MM.1S (cell line): Measurements from ENCODE around the gene ASCC3.

ENCODE experiments used
- DNase-seq: peaks from one replicate; pipeline ENCODE4 v3.0.0-alpha.2; 2015
- H2AFZ ChIP-seq: fragments of 300-600 bp; sonication (generic); 2 replicates; pipeline ENCODE4 v1.6.0; 2016; ENCODE audit warnings: antibody characterized with exemption, low read length
- H3F3A ChIP-seq: fragments of 300-600 bp; sonication (generic); 2 replicates; pipeline ENCODE4 v1.6.1; 2016; ENCODE audit warnings: mild to moderate bottlenecking, antibody characterized with exemption, low read length, moderate library complexity, mixed read lengths; ENCODE audit not compliant: insufficient read depth
- H3K27ac ChIP-seq: fragments of 300-600 bp; sonication (generic); 2 replicates; pipeline ENCODE4 v1.5.1; 2016; ENCODE audit warnings: mild to moderate bottlenecking, low read length
- H3K27me3 ChIP-seq: fragments of 300-600 bp; sonication (generic); replicated peaks from 2 replicates; pipeline ENCODE4 v1.6.0; 2016; ENCODE audit warnings: low read length; ENCODE audit not compliant: insufficient read depth
- H3K36me3 ChIP-seq: fragments of 300-600 bp; sonication (generic); replicated peaks from 2 replicates; pipeline ENCODE4 v1.6.1; 2016; ENCODE audit warnings: mild to moderate bottlenecking, low read length, mixed read lengths; ENCODE audit not compliant: insufficient read depth
- H3K4me1 ChIP-seq: fragments of 300-600 bp; sonication (generic); 2 replicates; pipeline ENCODE4 v1.6.1; 2016; ENCODE audit warnings: low read length, mixed read lengths
- H3K4me2 ChIP-seq: fragments of 300-600 bp; sonication (generic); 2 replicates; pipeline ENCODE4 v1.6.0; 2016; ENCODE audit warnings: low read depth, low read length
- H3K4me3 ChIP-seq: fragments of 300-600 bp; sonication (generic); 2 replicates; pipeline ENCODE4 v1.5.1; 2016; ENCODE audit warnings: low read length, mixed read lengths
- H3K79me2 ChIP-seq: fragments of 300-600 bp; sonication (generic); 2 replicates; pipeline ENCODE4 v1.6.1; 2016; ENCODE audit warnings: mixed run types, low read length, mixed read lengths
- H3K9ac ChIP-seq: fragments of 300-600 bp; sonication (generic); 2 replicates; pipeline ENCODE4 v1.6.1; 2016; ENCODE audit warnings: low read length, mixed read lengths
- H3K9me2 ChIP-seq: fragments of 300-600 bp; sonication (generic); replicated peaks from 2 replicates; pipeline ENCODE4 v1.6.1; 2016; ENCODE audit warnings: mild to moderate bottlenecking, low read length, mixed read lengths; ENCODE audit not compliant: insufficient read depth
- H3K9me3 ChIP-seq: fragments of 300-600 bp; sonication (generic); replicated peaks from 2 replicates; pipeline ENCODE4 v1.6.1; 2016; ENCODE audit warnings: mild to moderate bottlenecking, low read length, mixed read lengths; ENCODE audit not compliant: insufficient read depth
- H4K20me1 ChIP-seq: fragments of 300-600 bp; sonication (generic); 2 replicates; pipeline ENCODE4 v1.6.1; 2016; ENCODE audit warnings: mild to moderate bottlenecking, low read length, moderate library complexity, mixed read lengths; ENCODE audit not compliant: insufficient read depth
- EZH2 ChIP-seq: fragments of 300-600 bp; sonication (generic); optimal IDR thresholded peaks from 2 replicates; pipeline ENCODE3; 2017; ENCODE audit warnings: low read depth, mild to moderate bottlenecking, antibody characterized with exemption, low read length, mixed read lengths
- EZH2phosphoT487 ChIP-seq: fragments of 300-600 bp; sonication (generic); IDR thresholded peaks from 2 replicates; pipeline ENCODE4 v1.6.1; 2018; ENCODE audit warnings: antibody characterized with exemption, low read length
- TF ChIP-seq, protein P1 (sequence below): fragments of 300-600 bp; sonication (generic); IDR thresholded peaks from 2 replicates; pipeline ENCODE4 v1.5.1; 2016; ENCODE audit warnings: antibody characterized with exemption, low read length, mixed read lengths

The ASCC3 gene

DNA sequence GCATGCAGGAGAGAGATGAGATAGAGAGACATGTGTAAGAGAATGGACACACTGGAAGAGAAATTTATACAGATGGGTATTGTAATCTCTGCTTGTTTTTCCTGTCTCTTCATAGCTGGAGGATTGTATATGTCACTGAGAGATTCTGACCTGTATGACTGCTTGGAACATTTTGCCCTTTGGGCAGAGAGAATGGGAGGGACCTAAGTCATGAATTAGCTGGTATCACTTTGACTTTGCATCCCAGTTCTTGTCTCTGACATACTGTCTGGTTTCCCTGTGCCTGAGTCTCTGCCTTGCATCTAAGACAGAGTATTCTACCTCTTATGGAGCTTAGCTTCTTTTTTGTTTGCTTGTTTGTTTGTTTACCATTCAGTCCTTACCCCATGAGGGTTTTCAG lies 37.0 kb upstream of the ASCC3 start:
- H3K79me2 ChIP-seq = no peaks in the 10 kb centered on the region
- H4K20me1 ChIP-seq = no peaks in the 10 kb centered on the region
- H3K9ac ChIP-seq = no peak overlapping the region
- no peaks in the 10 kb centered on the region for H3F3A ChIP-seq
- H3K27ac ChIP-seq = no peak overlapping the region
- no peaks in the 10 kb centered on the region for H3K4me1 ChIP-seq
- TF ChIP-seq, protein P1, sequence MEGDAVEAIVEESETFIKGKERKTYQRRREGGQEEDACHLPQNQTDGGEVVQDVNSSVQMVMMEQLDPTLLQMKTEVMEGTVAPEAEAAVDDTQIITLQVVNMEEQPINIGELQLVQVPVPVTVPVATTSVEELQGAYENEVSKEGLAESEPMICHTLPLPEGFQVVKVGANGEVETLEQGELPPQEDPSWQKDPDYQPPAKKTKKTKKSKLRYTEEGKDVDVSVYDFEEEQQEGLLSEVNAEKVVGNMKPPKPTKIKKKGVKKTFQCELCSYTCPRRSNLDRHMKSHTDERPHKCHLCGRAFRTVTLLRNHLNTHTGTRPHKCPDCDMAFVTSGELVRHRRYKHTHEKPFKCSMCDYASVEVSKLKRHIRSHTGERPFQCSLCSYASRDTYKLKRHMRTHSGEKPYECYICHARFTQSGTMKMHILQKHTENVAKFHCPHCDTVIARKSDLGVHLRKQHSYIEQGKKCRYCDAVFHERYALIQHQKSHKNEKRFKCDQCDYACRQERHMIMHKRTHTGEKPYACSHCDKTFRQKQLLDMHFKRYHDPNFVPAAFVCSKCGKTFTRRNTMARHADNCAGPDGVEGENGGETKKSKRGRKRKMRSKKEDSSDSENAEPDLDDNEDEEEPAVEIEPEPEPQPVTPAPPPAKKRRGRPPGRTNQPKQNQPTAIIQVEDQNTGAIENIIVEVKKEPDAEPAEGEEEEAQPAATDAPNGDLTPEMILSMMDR = no peak
- TF ChIP-seq EZH2phosphoT487 (no peak), EZH2 (no peak)
- no peaks in the 10 kb centered on the region for H3K27me3 ChIP-seq
- no peak overlapping the region for H3K4me2 ChIP-seq
- H3K9me2 ChIP-seq = no peaks in the 10 kb centered on the region
- no peak overlapping the region for H2AFZ ChIP-seq
- DNase-seq = no peak
- no peak overlapping the region for H3K4me3 ChIP-seq
- no peaks in the 10 kb centered on the region for H3K36me3 ChIP-seq
- no peaks in the 10 kb centered on the region for H3K9me3 ChIP-seq

DNA sequence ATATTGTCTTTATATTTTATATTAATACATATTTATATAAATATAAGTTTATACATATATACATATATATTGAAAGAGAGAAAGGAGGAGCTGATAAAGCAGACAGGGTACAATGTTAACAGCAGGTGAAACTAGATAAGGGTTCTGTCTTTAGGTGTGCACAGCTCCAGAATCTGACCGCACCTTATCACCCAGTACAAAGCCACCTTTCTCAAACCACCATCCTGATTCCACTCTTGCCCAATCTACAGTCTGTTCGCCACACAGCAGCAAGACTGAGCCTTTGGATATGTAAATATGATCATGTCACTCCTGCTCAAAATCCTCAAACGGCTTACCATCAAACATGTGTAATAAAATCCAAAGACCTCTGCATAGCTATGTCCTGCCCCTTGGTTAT lies 34.7 kb upstream of the ASCC3 start:
- H4K20me1 ChIP-seq = no peaks in the 10 kb centered on the region
- H3F3A ChIP-seq = no peaks in the 10 kb centered on the region
- H3K36me3 ChIP-seq = no peaks in the 10 kb centered on the region
- no peak overlapping the region for H3K9ac ChIP-seq
- no peak overlapping the region for H2AFZ ChIP-seq
- H3K27me3 ChIP-seq = no peaks in the 10 kb centered on the region
- TF ChIP-seq EZH2 (no peak), EZH2phosphoT487 (no peak)
- TF ChIP-seq, protein P1 = no peak
- H3K79me2 ChIP-seq = no peaks in the 10 kb centered on the region
- no peak overlapping the region for H3K4me2 ChIP-seq
- no peaks in the 10 kb centered on the region for H3K9me2 ChIP-seq
- no peaks in the 10 kb centered on the region for H3K9me3 ChIP-seq
- no peak for DNase-seq
- no peaks in the 10 kb centered on the region for H3K4me1 ChIP-seq
- H3K27ac ChIP-seq = no peak overlapping the region
- no peak overlapping the region for H3K4me3 ChIP-seq

DNA sequence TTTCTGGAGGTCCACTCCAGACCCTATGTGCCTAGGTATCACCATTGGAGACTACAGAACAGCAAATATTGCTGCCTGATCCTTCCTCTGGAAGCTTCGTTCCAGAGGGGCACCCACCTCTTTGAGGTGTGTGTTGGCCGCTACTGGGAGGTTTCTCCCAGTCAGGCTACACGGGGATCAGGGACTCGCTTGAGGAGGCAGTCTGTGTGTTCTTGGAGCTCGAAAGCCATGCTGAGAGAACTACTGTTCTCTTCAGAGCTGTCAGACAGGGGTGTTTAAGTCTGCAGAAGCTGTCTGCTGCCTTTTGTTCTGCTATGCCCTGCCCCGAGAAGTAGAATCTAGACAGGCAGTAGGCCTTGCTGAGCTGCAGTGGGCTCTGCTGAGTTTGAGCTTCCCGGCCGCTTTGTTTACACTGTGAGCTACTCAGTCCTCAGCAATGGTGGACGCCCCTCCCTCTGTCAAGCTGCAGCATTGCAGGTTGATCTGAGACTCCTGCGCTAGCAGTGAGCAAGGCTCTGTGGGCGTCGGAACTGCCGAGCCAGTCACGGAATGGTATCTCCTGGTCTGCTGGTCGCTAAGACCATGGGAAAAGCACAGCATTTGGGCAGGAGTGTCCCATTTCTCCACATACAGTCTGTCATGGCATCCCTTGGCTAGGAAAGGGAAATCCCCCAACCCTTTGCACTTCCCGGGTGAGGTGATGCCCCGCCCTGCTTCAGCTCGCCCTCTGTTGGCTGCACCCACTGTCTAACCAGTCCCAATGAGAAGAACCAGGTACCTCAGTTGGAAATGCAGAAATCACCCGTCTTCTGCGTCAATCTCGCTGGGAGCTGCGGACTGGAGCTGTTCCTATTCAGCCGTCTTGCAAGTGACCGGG lies 32.5 kb upstream of the ASCC3 start:
- no peaks in the 10 kb centered on the region for H3K27me3 ChIP-seq
- no peaks in the 10 kb centered on the region for H3K9me2 ChIP-seq
- no peaks in the 10 kb centered on the region for H4K20me1 ChIP-seq
- no peak overlapping the region for H2AFZ ChIP-seq
- H3K79me2 ChIP-seq = no peaks in the 10 kb centered on the region
- H3K4me2 ChIP-seq = no peak overlapping the region
- H3K4me3 ChIP-seq = no peak overlapping the region
- no peak for DNase-seq
- H3K4me1 ChIP-seq = no peaks in the 10 kb centered on the region
- H3K9me3 ChIP-seq = no peaks in the 10 kb centered on the region
- no peaks in the 10 kb centered on the region for H3F3A ChIP-seq
- H3K27ac ChIP-seq = no peak overlapping the region
- no peaks in the 10 kb centered on the region for H3K36me3 ChIP-seq
- TF ChIP-seq, protein P1 = no peak
- TF ChIP-seq EZH2 (no peak), EZH2phosphoT487 (no peak)
- no peak overlapping the region for H3K9ac ChIP-seq
